ENCODE measurements around the gene MAP3K8. TPM values are rescaled to one million over a fixed set of nuclear protein-coding genes. Genes with fewer than 3 reads are reported as not detected.
A peak's percentile ranks its signal among the peaks of the same experiment; 100 is the strongest.

The MAP3K8 gene
- total and polyA plus RNA-seq, 10 of the 15 experiments (the other 5 are each of a cell fraction or from before 2014, with no cell fraction given) = 25.5 to 115 (median 40.2) TPM

DNA sequence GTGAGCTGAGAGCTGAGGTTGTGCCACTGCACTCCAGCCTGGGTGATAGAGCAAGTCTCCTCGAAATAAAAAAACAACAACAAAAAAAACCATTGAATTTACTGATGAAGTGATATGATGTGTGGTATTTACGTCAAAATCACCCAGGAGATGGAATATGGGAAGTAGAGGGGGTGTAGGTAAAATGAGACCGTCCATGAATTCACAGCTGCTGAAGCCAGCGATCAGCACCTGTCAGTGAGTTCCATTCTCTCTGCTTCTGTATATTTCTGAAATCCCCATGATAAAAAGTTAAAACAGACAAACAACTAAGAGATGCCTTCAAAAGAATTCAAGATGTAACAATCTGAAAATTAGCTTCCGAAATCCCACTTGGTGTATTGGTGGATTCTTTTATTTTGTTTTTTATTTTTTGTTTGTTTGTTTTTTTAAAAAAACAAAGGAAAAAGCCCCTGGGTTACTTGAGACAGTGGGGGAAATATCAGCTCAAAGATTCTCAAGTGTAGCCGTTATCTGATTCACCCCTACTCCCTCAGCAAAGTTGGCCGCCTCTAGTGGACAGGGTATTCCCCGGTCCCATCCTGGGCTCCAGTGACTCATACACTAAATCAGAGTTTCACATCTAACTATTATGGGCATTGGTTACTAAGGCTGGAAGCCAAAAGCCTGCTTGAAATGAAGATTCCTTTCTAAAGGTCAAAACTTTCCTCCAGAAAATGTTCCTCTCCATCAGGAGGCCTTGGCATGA, 76.4 kb downstream of the MAP3K8 start (continued):
- TF ChIP-seq NFIC (IDR thresholded peaks at IDR 0.05; ENCODE audit: low read depth, low read length) (peak; percentile 79; the same call in 1 of the 2 replicates), CBX3 (IDR thresholded peaks at IDR 0.05; ENCODE audit: borderline replicate concordance, low read depth) (no peak), BRCA1 (IDR thresholded peaks at IDR 0.05; ENCODE audit: low read depth, low read length) (no peak), RUNX3 (IDR thresholded peaks at IDR 0.05; ENCODE audit: low read length) (peak; percentile 49), ETV6 (conservative IDR thresholded peaks at IDR 0.05 in 1 of 2, IDR thresholded peaks at IDR 0.05 in 1 of 2; ENCODE audit: borderline replicate concordance in 1 of 2, low read depth in 1 of 2) (peak in 1 of 2 experiments; percentile 42; a peak in 1 of 4 replicates), JUNB (IDR thresholded peaks at IDR 0.05) (peak; percentile 68), ZBTB4 (CRISPR knock-in tag; IDR thresholded peaks at IDR 0.05) (no peak), MEF2A (IDR thresholded peaks at IDR 0.05; ENCODE audit: insufficient read depth, low read depth, low read length) (peak; percentile 69; the same call in 1 of the 2 replicates), ATF7 (IDR thresholded peaks at IDR 0.05; ENCODE audit: low read depth) (peak; percentile 89), ZNF384 (IDR thresholded peaks at IDR 0.05; ENCODE audit: borderline replicate concordance, low read depth, low read length) (no peak), CREM (IDR thresholded peaks at IDR 0.05; ENCODE audit: low read depth) (peak; percentile 41; the same call in 1 of the 2 replicates), GATAD2B (conservative IDR thresholded peaks at IDR 0.05; ENCODE audit: low read depth) (no peak), ZBTB40 (IDR thresholded peaks at IDR 0.05; ENCODE audit: borderline replicate concordance) (no peak), IRF5 (IDR thresholded peaks at IDR 0.05; ENCODE audit: borderline replicate concordance) (no peak), EED (IDR thresholded peaks at IDR 0.05; ENCODE audit: low read depth) (peak; percentile 71)
- TF ChIP-seq, protein P1, sequence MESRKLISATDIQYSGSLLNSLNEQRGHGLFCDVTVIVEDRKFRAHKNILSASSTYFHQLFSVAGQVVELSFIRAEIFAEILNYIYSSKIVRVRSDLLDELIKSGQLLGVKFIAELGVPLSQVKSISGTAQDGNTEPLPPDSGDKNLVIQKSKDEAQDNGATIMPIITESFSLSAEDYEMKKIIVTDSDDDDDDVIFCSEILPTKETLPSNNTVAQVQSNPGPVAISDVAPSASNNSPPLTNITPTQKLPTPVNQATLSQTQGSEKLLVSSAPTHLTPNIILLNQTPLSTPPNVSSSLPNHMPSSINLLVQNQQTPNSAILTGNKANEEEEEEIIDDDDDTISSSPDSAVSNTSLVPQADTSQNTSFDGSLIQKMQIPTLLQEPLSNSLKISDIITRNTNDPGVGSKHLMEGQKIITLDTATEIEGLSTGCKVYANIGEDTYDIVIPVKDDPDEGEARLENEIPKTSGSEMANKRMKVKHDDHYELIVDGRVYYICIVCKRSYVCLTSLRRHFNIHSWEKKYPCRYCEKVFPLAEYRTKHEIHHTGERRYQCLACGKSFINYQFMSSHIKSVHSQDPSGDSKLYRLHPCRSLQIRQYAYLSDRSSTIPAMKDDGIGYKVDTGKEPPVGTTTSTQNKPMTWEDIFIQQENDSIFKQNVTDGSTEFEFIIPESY (IDR thresholded peaks at IDR 0.05) = no peak
- TF ChIP-seq, protein P2, sequence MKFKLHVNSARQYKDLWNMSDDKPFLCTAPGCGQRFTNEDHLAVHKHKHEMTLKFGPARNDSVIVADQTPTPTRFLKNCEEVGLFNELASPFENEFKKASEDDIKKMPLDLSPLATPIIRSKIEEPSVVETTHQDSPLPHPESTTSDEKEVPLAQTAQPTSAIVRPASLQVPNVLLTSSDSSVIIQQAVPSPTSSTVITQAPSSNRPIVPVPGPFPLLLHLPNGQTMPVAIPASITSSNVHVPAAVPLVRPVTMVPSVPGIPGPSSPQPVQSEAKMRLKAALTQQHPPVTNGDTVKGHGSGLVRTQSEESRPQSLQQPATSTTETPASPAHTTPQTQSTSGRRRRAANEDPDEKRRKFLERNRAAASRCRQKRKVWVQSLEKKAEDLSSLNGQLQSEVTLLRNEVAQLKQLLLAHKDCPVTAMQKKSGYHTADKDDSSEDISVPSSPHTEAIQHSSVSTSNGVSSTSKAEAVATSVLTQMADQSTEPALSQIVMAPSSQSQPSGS (IDR thresholded peaks at IDR 0.05; ENCODE audit: low read length) = peak; percentile 28; the same call in 1 of the 2 replicates
